GM19035 (cell line): ENCODE results near the gene SIGLEC12.
"Not testable (repeated sequence)": the region's sequence is repeated elsewhere in the genome, so short reads cannot be mapped to it uniquely, and the experiment has no call there.

ENCODE experiments used
- ATAC-seq: cut with Tn5 transposase; IDR thresholded peaks from one replicate; pipeline ENCODE4 v1.9.1; 2021; ENCODE audit not compliant: unreplicated experiment

SIGLEC12 gene

GRCh38 chr19:51460164-51460992, 41.2 kb downstream of the SIGLEC12 start:
- no peak for ATAC-seq

GRCh38 chr19:51458899-51459505, 42.6 kb downstream of the SIGLEC12 start:
- ATAC-seq = no peak

- no peak for ATAC-seq
Measured at GRCh38 chr19:51458051-51458645, 43.5 kb downstream of the SIGLEC12 start, which contains the start of gene SIGLEC8. Gene SIGLEC8 (minus strand): TSS chr19:51458454. CDS start chr19:51458387, 67 bp downstream.

GRCh38 chr19:51457351-51458013, 44.1 kb downstream of the SIGLEC12 start:
- no peak for ATAC-seq

GRCh38 chr19:51456541-51457290, 44.9 kb downstream of the SIGLEC12 start:
- ATAC-seq = no peak

GRCh38 chr19:51450730-51451307, 50.8 kb downstream of the SIGLEC12 start:
- no peak for ATAC-seq

GRCh38 chr19:51448411-51449016, 53.1 kb downstream of the SIGLEC12 start:
- no peak for ATAC-seq

GRCh38 chr19:51448011-51448410, 53.6 kb downstream of the SIGLEC12 start:
- ATAC-seq = no peak

- not testable (repeated sequence) for ATAC-seq
Measured at GRCh38 chr19:51447510-51447909, 54.1 kb downstream of the SIGLEC12 start.

- ATAC-seq = peak; percentile 94
Measured at GRCh38 chr19:51441410-51442390, 59.9 kb downstream of the SIGLEC12 start.
